K562 (cell line): ENCODE measurements around the gene SPNS1. TPM values are rescaled to one million over a fixed set of nuclear protein-coding genes. Genes with fewer than 3 reads are reported as not detected.

Experiments used
- ATAC-seq: fragments of 200-7000 bp; cut with Tn5 transposase; 3 replicates; pipeline ENCODE4 v1.9.1; 2020; ENCODE audit warnings: moderate library complexity
- BruUV-seq: library from RNA; stranded (reverse); fragments of 400-500 nt; replicated peaks from 2 replicates; lab custom pipeline; 2021; lab: Mats Ljungman, UMichigan
- CTCF ChIA-PET: fragments of 300-600 bp; formaldehyde crosslinking; extraction: SDS; loops from one replicate; lab custom pipeline; 2021; ENCODE audit warnings: low intra/inter-chr PET ratio; lab: Yijun Ruan, JAX
- POLR2A ChIA-PET: fragments of 300-600, 350-650 bp; sonication (Branson Sonifier 250); formaldehyde crosslinking; extraction: SDS; loops from one replicate; lab custom pipeline; 2021; ENCODE audit warnings: antibody characterized with exemption, inconsistent platforms; lab: Yijun Ruan, JAX
- DNase-seq, 4 experiments: peaks; one replicate each; pipeline versions ENCODE4 v3.0.0 to v3.0.0-alpha.2; 2011 to 2018; ENCODE audit warnings: low spot score in 3 of 4, mixed read lengths in 3 of 4; ENCODE audit errors: extremely low read depth in 1 of 4
- FAIRE-seq: peaks from 2 replicates; lab custom pipeline; 2011; peaks lifted over from hg19 to GRCh38; lab: Jason Lieb, UNC
- H2AFZ ChIP-seq: 2 replicates; pipeline ENCODE4 v1.6.0; 2011; ENCODE audit warnings: low read depth, low read length, control low read depth, inconsistent platforms
- H3K27ac ChIP-seq: fragments of 200-600 bp; 3 replicates; pipeline ENCODE4 v1.8.0; 2011; ENCODE audit warnings: low read depth, mild to moderate bottlenecking, control low read depth, inconsistent platforms, low read length, moderate library complexity, mixed read lengths; ENCODE audit errors: extremely low read depth
- H3K27me3 ChIP-seq, 2 experiments: fragments of 300-600 bp in 1 of 2; 2 replicates in 1 of 2; 3 replicates in 1 of 2; pipeline versions ENCODE4 v1.6.0 to v1.8.0; 2011; ENCODE audit warnings: inconsistent platforms in 2 of 2, low read length in 2 of 2, mild to moderate bottlenecking in 1 of 2, mixed read lengths in 1 of 2, moderate library complexity in 1 of 2; ENCODE audit not compliant: control insufficient read depth in 2 of 2, insufficient read depth in 2 of 2
- H3K36me3 ChIP-seq: fragments of 300-600 bp; 3 replicates; pipeline ENCODE4 v1.8.0; 2011; ENCODE audit warnings: mild to moderate bottlenecking, low read length, inconsistent platforms; ENCODE audit not compliant: control insufficient read depth, insufficient read depth
- H3K4me1 ChIP-seq, 2 experiments: fragments of 200-600 bp in 1 of 2; replicated peaks in 1 of 2; 2 replicates in 1 of 2; 3 replicates in 1 of 2; pipeline versions ENCODE4 v1.5.1 to v1.8.0; 2011; ENCODE audit warnings: inconsistent platforms in 2 of 2, low read length in 2 of 2, mild to moderate bottlenecking in 1 of 2, mixed read lengths in 1 of 2, moderate library complexity in 1 of 2; ENCODE audit not compliant: control insufficient read depth in 2 of 2, insufficient read depth in 2 of 2
- H3K4me2 ChIP-seq: 2 replicates; pipeline ENCODE4 v1.6.1; 2011; ENCODE audit warnings: low read length, control low read depth, inconsistent platforms, mixed read lengths; ENCODE audit not compliant: insufficient read depth
- H3K4me3 ChIP-seq: fragments of 200-600 bp; sonication (generic), shearing (Covaris generic); 2 replicates; pipeline ENCODE4 v1.5.1; 2016; ENCODE audit warnings: control low read depth, inconsistent platforms
- H3K79me2 ChIP-seq: fragments of 200-600 bp; 3 replicates; pipeline ENCODE4 v1.8.0; 2011; ENCODE audit warnings: low read length, inconsistent platforms; ENCODE audit not compliant: control insufficient read depth, insufficient read depth
- H3K9ac ChIP-seq, 2 experiments: 2 replicates each; pipeline versions ENCODE4 v1.6.0 to v1.6.1; 2011; ENCODE audit warnings: low read depth in 2 of 2, low read length in 2 of 2, control low read depth in 1 of 2, inconsistent platforms in 1 of 2, mild to moderate bottlenecking in 1 of 2, mixed read lengths in 1 of 2; ENCODE audit not compliant: insufficient read depth in 1 of 2
- H3K9me1 ChIP-seq: one replicate; pipeline ENCODE4 v1.6.0; 2011; ENCODE audit warnings: inconsistent platforms, mild to moderate bottlenecking, low read length, moderate library complexity; ENCODE audit not compliant: control insufficient read depth, insufficient read depth
- H3K9me3 ChIP-seq: replicated peaks from 2 replicates; pipeline ENCODE4 v1.5.1; 2011; ENCODE audit warnings: low read depth, low read length, inconsistent platforms; ENCODE audit not compliant: control insufficient read depth, insufficient read depth
- H4K20me1 ChIP-seq: replicated peaks from 2 replicates; pipeline ENCODE4 v1.6.1; 2011; ENCODE audit warnings: low read length, inconsistent platforms, mixed read lengths; ENCODE audit not compliant: control insufficient read depth, insufficient read depth
- RBFOX2 ChIP-seq: fragments of 200-400 bp; formaldehyde crosslinking; IDR thresholded peaks from 2 replicates; pipeline ENCODE4 v1.6.1; 2017; ENCODE audit warnings: low read depth, mild to moderate bottlenecking, low read length, moderate library complexity
- ZBED1 ChIP-seq: IDR thresholded peaks from 2 replicates; pipeline ENCODE4 v1.6.1; 2014
- ZNF785 ChIP-seq: fragments of 250-450 bp; sonication (Bioruptor Pico); IDR thresholded peaks from 2 replicates; pipeline ENCODE4 v1.4.0; 2020; ENCODE audit warnings: mild to moderate bottlenecking
- WGBS: fragments of 100-300 bp; shearing (Covaris generic); methylation state at CpG from one replicate; pipeline ENCODE4 v1.1.6; 2016; ENCODE audit warnings: low coverage, mixed read lengths; ENCODE audit not compliant: insufficient coverage; ENCODE audit errors: missing lambda C conversion rate; 5-methylcytosine and 5-hydroxymethylcytosine counted together
- in situ Hi-C: fragments of 300-500 bp; cut with MboI; formaldehyde crosslinking; loops from 4 replicates; pipeline ENCODE4 v1.15.0; 2018; ENCODE audit warnings: inconsistent platforms, mixed read lengths
- intact Hi-C: fragments of 100-400 bp; cut with micrococcal nuclease; formaldehyde crosslinking; loops from 2 replicates; pipeline ENCODE4 v1.14.2; 2022
- polyA plus RNA-seq, 8 experiments: library from polyadenylated mRNA; depleted of rRNA in 4 of 8; stranded (reverse) in 5 of 8; unstranded in 3 of 8; fragments of >200 nt; fragmentation: Nextera tagmentation in 2 of 8; fragmentation: Illumina TruSeq in 1 of 8; extraction: Ambion mirVana in 2 of 8; extraction: Trizol in 1 of 8; gene quantifications; 2 replicates each; pipeline versions ENCODE4 v1.2.1 to v1.2.3, GENCODE V29; 2011 to 2014; ENCODE audit warnings: inconsistent platforms in 1 of 8, missing spikeins in 1 of 8
- total RNA-seq, 7 experiments: library from RNA; depleted of rRNA in 6 of 7; stranded (reverse); fragments of >200 nt in 6 of 7; fragmentation: Illumina TruSeq in 2 of 7; extraction: Trizol in 2 of 7; gene quantifications; 2 replicates each; pipeline versions ENCODE4 v1.2.1 to v1.2.3, GENCODE V29; 2011 to 2021; ENCODE audit warnings: low replicate concordance in 1 of 7

The SPNS1 gene
- total and polyA plus RNA-seq, 9 of the 15 experiments (the other 6 are each of a cell fraction or from before 2014, with no cell fraction given): 0.58 to 64.9 (median 13.7) TPM

DNA sequence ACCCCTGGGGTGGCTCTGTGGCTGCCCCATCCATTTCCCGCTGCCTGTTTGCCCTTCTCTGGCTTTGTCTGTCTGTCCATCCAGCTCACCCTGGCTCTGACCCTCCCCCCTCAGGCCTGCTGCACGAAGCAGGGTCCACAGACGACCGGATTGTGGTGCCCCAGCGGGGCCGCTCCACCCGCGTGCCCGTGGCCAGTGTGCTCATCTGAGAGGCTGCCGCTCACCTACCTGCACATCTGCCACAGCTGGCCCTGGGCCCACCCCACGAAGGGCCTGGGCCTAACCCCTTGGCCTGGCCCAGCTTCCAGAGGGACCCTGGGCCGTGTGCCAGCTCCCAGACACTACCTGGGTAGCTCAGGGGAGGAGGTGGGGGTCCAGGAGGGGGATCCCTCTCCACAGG lies 9.5 kb downstream of the SPNS1 start:
- no peak overlapping the region for H3K27ac ChIP-seq
- no peak overlapping the region for H3K4me3 ChIP-seq
- CTCF ChIA-PET: no interaction called here
- H3K9me1 ChIP-seq: peaks cover 3% of the 10 kb centered on the region
- H3K79me2 ChIP-seq: no peaks in the 10 kb centered on the region
- TSS peak; percentile 39 for BruUV-seq
- H3K4me2 ChIP-seq: no peak overlapping the region
- H3K9ac ChIP-seq: peak overlapping the region in 1 of 2 experiments; percentile 61; a peak in 1 of 4 replicates
- DNase-seq (no peak), FAIRE-seq (no peak), ATAC-seq (no peak)
- H4K20me1 ChIP-seq: no peaks in the 10 kb centered on the region
- no peak overlapping the region for H2AFZ ChIP-seq
- intact Hi-C loops (no loop called here), in situ Hi-C loops (loop anchor here (10.0 to 25.0 kb wide), 2 partner anchors 101 to 1228 kb away; no protein-coding TSS in a partner anchor)
- POLR2A ChIA-PET: interaction anchor here (1.3 kb wide), 1 partner anchor 14 kb away, joined by 3 read pairs; no protein-coding TSS in a partner anchor
- H3K27me3 ChIP-seq: no peaks in the 10 kb centered on the region
- H3K9me3 ChIP-seq: peaks cover 5% of the 10 kb centered on the region; the same call in 1 of the 2 replicates
- no peak for TF ChIP-seq ZBED1
- TF ChIP-seq RBFOX2: 0 out of 2 replicates have a peak, but pooled peaks have one; percentile 26
- WGBS: 87% methylated on average over 11 of the region's 12 CpGs
- peaks cover 33% of the 10 kb centered on the region for H3K36me3 ChIP-seq
- H3K4me1 ChIP-seq: peaks cover 0 to 35% of the 10 kb centered on the region in 2 experiments; a peak in 1 of 5 replicates

DNA sequence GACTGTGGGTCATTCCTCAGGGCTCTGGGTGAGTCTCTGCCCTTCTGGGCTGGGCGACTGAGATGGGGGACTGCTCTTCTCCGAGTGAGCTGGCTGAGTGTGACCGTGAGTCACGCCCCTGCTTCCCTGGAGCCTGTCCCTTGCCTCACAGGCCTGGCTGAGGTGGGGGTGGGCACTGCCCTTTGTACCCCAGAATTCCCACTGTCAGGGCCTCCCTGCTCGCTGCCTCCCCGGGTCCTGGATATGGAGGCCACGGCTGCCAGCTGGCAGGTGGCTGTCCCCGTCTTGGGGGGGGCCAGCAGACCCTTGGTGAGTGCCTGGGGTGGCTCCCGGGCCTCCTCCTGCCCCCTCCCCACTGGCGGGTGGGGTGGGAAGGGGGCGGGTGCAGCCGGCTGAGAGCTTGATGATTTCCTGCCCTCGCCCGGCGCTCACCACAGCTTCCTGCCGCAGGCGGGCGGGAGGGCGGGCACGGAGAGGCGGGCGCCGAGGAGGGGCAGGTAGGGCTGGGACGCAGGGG lies 10.1 kb downstream of the SPNS1 start, which contains the start of gene LAT:
Gene LAT (plus strand): TSS at position 434 of the 517 bp plus-strand sequence. CDS start 366 bp downstream, outside the sequence.
- FAIRE-seq: no peak
- H3K4me3 ChIP-seq: no peak within 1 kb of the TSS
- intact Hi-C loops: no loop called here
- peaks cover 0 to 34% of the 10 kb centered on the region in 2 experiments; a peak in 1 of 5 replicates for H3K4me1 ChIP-seq
- no peak for DNase-seq
- no peak within 1 kb of the TSS for H3K4me2 ChIP-seq
- CTCF ChIA-PET: no interaction called here
- H4K20me1 ChIP-seq: no peaks in the 10 kb centered on the region
- in situ Hi-C loops: loop anchor here (10.0 to 25.0 kb wide), 2 partner anchors 100 to 1228 kb away; no protein-coding TSS in a partner anchor
- TF ChIP-seq ZNF785 (CRISPR knock-in tag): no peak
- POLR2A ChIA-PET: interaction anchor here (1.3 kb wide), 1 partner anchor 14 kb away, joined by 3 read pairs; no protein-coding TSS in a partner anchor
- no peak within 1 kb of the TSS for H3K27ac ChIP-seq
- no peaks in the 10 kb centered on the region for H3K79me2 ChIP-seq
- H3K36me3 ChIP-seq: peaks cover 31% of the 10 kb centered on the region
- H3K9me3 ChIP-seq: peaks cover 5% of the 10 kb centered on the region; the same call in 1 of the 2 replicates
- 86% methylated on average over 6 of the region's 24 CpGs for WGBS
- no peaks in the 10 kb centered on the region for H3K27me3 ChIP-seq
- ATAC-seq: no peak
- H2AFZ ChIP-seq: no peak within 1 kb of the TSS
- BruUV-seq: no TSS peak
- H3K9me1 ChIP-seq: peaks cover 3% of the 10 kb centered on the region
- peak within 1 kb of the TSS in 1 of 2 experiments; percentile 61; a peak in 1 of 4 replicates for H3K9ac ChIP-seq
